OCI-LY1 (cell line): ENCODE results near the gene BLMH.

Experiments used
- H2AFZ ChIP-seq: fragments of 200-600 bp; sonication (generic), shearing (Covaris generic); 2 replicates; pipeline ENCODE4 v1.6.0; 2014; ENCODE audit warnings: antibody characterized with exemption, mild to moderate bottlenecking, low read length
- H3F3A ChIP-seq: fragments of 200-600 bp; sonication (generic), shearing (Covaris generic); 2 replicates; pipeline ENCODE4 v1.6.0; 2014; ENCODE audit warnings: mild to moderate bottlenecking, antibody characterized with exemption, low read length, moderate library complexity; ENCODE audit not compliant: insufficient read depth
- H3K27ac ChIP-seq: fragments of 200-600 bp; sonication (generic); 2 replicates; pipeline ENCODE4 v1.5.1; 2014; ENCODE audit warnings: low read length, mixed run types, mild to moderate bottlenecking, low read depth; ENCODE audit not compliant: poor library complexity, severe bottlenecking
- H3K27me3 ChIP-seq: fragments of 200-600 bp; sonication (generic); 2 replicates; pipeline ENCODE4 v1.6.0; 2014; ENCODE audit warnings: antibody characterized with exemption, mild to moderate bottlenecking, low read length, moderate library complexity; ENCODE audit not compliant: insufficient read depth
- H3K36me3 ChIP-seq: fragments of 200-600 bp; sonication (generic); 2 replicates; pipeline ENCODE4 v1.6.1; 2014; ENCODE audit warnings: mild to moderate bottlenecking, antibody characterized with exemption, low read length, moderate library complexity, mixed read lengths; ENCODE audit not compliant: insufficient read depth
- H3K4me1 ChIP-seq: fragments of 200-600 bp; sonication (generic); 2 replicates; pipeline ENCODE4 v1.5.1; 2014; ENCODE audit warnings: mild to moderate bottlenecking, low read length, moderate library complexity; ENCODE audit not compliant: insufficient read depth, severe bottlenecking
- H3K4me2 ChIP-seq: fragments of 200-600 bp; sonication (generic), shearing (Covaris generic); 2 replicates; pipeline ENCODE4 v1.6.1; 2014; ENCODE audit warnings: low read length
- H3K4me3 ChIP-seq: fragments of 200-600 bp; sonication (generic); 2 replicates; pipeline ENCODE4 v1.5.1; 2014; ENCODE audit warnings: low read length, low read depth, mild to moderate bottlenecking, mixed read lengths; ENCODE audit not compliant: poor library complexity, severe bottlenecking
- H3K79me2 ChIP-seq: fragments of 200-600 bp; shearing (Covaris generic); 2 replicates; pipeline ENCODE4 v1.6.1; 2016; ENCODE audit warnings: mixed run types, low read length, mixed read lengths; ENCODE audit not compliant: insufficient read depth
- H3K9ac ChIP-seq: fragments of 200-600 bp; sonication (generic), shearing (Covaris generic); 2 replicates; pipeline ENCODE4 v1.6.1; 2014; ENCODE audit warnings: mild to moderate bottlenecking, low read length, mixed read lengths
- H3K9me2 ChIP-seq: fragments of 200-600 bp; sonication (generic), shearing (Covaris generic); 2 replicates; pipeline ENCODE4 v1.6.1; 2014; ENCODE audit warnings: low read depth, mild to moderate bottlenecking, low read length, mixed read lengths
- H3K9me3 ChIP-seq: fragments of 200-600 bp; shearing (Covaris generic); 2 replicates; pipeline ENCODE4 v1.6.1; 2014; ENCODE audit warnings: low read length, mixed read lengths
- H4K20me1 ChIP-seq: fragments of 200-600 bp; sonication (generic), shearing (Covaris generic); 2 replicates; pipeline ENCODE4 v1.6.0; 2016; ENCODE audit warnings: mild to moderate bottlenecking, low read length; ENCODE audit not compliant: insufficient read depth
- CTCF ChIP-seq: fragments of 200-600 bp; sonication (generic), shearing (Covaris generic); IDR thresholded peaks from 2 replicates; pipeline ENCODE4 v1.5.1; 2017; ENCODE audit warnings: mild to moderate bottlenecking, antibody characterized with exemption, low read length, moderate library complexity, mixed read lengths
- EZH2 ChIP-seq: fragments of 200-600 bp; sonication (generic), shearing (Covaris generic); IDR thresholded peaks from 2 replicates; pipeline ENCODE4 v1.8.0; 2017; ENCODE audit warnings: borderline replicate concordance, mixed run types, mild to moderate bottlenecking, antibody characterized with exemption, low read length, moderate library complexity, mixed read lengths

Gene BLMH

GRCh38 chr17:30241051-30241450, 50.7 kb downstream of the BLMH start:
- H2AFZ ChIP-seq, result no peak overlapping the region
- H3K4me3 ChIP-seq, result no peak overlapping the region
- no peak overlapping the region for H3K9ac ChIP-seq
- H4K20me1 ChIP-seq, result no peaks in the 10 kb centered on the region
- no peak overlapping the region for H3K4me2 ChIP-seq
- H3K9me2 ChIP-seq, result no peaks in the 10 kb centered on the region
- H3F3A ChIP-seq, result peaks cover 4% of the 10 kb centered on the region; the same call in 1 of the 2 replicates
- 0 out of 2 replicates have a peak, but pooled peaks cover 2% of the 10 kb centered on the region for H3K9me3 ChIP-seq
- TF ChIP-seq EZH2, result no peak
- no peak for TF ChIP-seq CTCF
- peaks cover 9% of the 10 kb centered on the region for H3K27me3 ChIP-seq
- no peaks in the 10 kb centered on the region for H3K79me2 ChIP-seq
- H3K27ac ChIP-seq, result no peak overlapping the region
- no peaks in the 10 kb centered on the region; the same call in 1 of the 2 replicates for H3K36me3 ChIP-seq
- H3K4me1 ChIP-seq, result no peaks in the 10 kb centered on the region

- 0 out of 2 replicates have a peak, but pooled peaks cover 2% of the 10 kb centered on the region for H3K9me3 ChIP-seq
- no peak overlapping the region for H3K27ac ChIP-seq
- H3F3A ChIP-seq, result no peaks in the 10 kb centered on the region
- H3K4me3 ChIP-seq, result no peak overlapping the region
- H4K20me1 ChIP-seq, result no peaks in the 10 kb centered on the region
- no peak overlapping the region for H2AFZ ChIP-seq
- H3K27me3 ChIP-seq, result peaks cover 14% of the 10 kb centered on the region
- no peak for TF ChIP-seq CTCF
- no peak for TF ChIP-seq EZH2
- no peaks in the 10 kb centered on the region for H3K79me2 ChIP-seq
- H3K36me3 ChIP-seq, result no peaks in the 10 kb centered on the region; the same call in 1 of the 2 replicates
- no peaks in the 10 kb centered on the region for H3K9me2 ChIP-seq
- no peak overlapping the region for H3K9ac ChIP-seq
- no peak overlapping the region for H3K4me2 ChIP-seq
- no peaks in the 10 kb centered on the region for H3K4me1 ChIP-seq
Observed at GRCh38 chr17:30240177-30240576, 51.6 kb downstream of the BLMH start.

- no peak overlapping the region for H3K4me3 ChIP-seq
- peaks cover 14% of the 10 kb centered on the region for H3K27me3 ChIP-seq
- no peak for TF ChIP-seq CTCF
- no peak for TF ChIP-seq EZH2
- H3K4me1 ChIP-seq, result no peaks in the 10 kb centered on the region
- H3K4me2 ChIP-seq, result no peak overlapping the region
- no peak overlapping the region for H3K9ac ChIP-seq
- H3F3A ChIP-seq, result no peaks in the 10 kb centered on the region
- H3K79me2 ChIP-seq, result no peaks in the 10 kb centered on the region
- no peak overlapping the region for H3K27ac ChIP-seq
- no peaks in the 10 kb centered on the region for H3K9me2 ChIP-seq
- H4K20me1 ChIP-seq, result no peaks in the 10 kb centered on the region
- H3K36me3 ChIP-seq, result no peaks in the 10 kb centered on the region; the same call in 1 of the 2 replicates
- 0 out of 2 replicates have a peak, but pooled peaks cover 2% of the 10 kb centered on the region for H3K9me3 ChIP-seq
- no peak overlapping the region for H2AFZ ChIP-seq
Observed at GRCh38 chr17:30239089-30239462, 52.7 kb downstream of the BLMH start.
